ENCODE results near the gene TDRD6.
"Not testable (repeated sequence)": the region's sequence is repeated elsewhere in the genome, so short reads cannot be mapped to it uniquely, and the experiment has no call there.

Gene TDRD6, protein sequence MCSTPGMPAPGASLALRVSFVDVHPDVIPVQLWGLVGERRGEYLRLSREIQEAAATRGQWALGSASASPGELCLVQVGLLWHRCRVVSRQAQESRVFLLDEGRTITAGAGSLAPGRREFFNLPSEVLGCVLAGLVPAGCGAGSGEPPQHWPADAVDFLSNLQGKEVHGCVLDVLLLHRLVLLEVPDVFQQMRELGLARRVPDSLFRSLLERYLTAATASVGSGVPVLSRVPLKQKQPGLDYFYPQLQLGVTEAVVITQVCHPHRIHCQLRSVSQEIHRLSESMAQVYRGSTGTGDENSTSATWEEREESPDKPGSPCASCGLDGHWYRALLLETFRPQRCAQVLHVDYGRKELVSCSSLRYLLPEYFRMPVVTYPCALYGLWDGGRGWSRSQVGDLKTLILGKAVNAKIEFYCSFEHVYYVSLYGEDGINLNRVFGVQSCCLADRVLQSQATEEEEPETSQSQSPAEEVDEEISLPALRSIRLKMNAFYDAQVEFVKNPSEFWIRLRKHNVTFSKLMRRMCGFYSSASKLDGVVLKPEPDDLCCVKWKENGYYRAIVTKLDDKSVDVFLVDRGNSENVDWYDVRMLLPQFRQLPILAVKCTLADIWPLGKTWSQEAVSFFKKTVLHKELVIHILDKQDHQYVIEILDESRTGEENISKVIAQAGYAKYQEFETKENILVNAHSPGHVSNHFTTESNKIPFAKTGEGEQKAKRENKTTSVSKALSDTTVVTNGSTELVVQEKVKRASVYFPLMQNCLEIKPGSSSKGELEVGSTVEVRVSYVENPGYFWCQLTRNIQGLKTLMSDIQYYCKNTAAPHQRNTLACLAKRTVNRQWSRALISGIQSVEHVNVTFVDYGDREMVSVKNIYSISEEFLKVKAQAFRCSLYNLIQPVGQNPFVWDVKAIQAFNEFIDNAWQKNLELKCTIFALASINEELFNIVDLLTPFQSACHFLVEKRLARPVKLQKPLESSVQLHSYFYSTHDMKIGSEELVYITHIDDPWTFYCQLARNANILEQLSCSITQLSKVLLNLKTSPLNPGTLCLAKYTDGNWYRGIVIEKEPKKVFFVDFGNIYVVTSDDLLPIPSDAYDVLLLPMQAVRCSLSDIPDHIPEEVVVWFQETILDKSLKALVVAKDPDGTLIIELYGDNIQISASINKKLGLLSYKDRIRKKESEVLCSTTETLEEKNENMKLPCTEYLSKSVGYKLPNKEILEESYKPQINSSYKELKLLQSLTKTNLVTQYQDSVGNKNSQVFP (N-terminal part only)

DNA sequence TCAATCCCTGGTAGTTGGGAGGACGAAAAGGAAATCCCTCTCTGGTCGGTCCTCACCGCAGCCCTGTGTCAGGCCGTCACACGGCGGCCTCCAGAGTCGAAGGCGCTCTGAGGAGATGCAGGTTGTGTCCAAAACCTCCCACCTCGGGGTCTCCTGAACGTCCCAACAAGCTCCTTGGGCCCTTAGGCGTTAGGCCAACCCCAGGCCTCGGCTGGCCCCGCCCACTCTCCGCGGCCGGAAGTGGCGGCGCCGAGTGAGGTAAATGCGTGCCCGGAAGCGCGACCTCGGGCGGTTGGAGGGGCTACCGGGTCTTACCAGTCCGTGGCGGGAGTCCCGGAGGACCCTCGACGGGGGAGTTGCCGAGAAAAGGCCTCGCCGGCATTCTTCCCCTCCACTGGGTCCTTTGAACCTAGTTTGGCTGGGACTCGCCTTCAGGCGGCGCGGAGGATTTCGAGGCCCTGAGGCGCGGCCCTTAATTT, at the start of gene TDRD6:
TDRD6 (plus strand) TSS at position 267 of the 479 bp plus-strand sequence. CDS start 244 bp downstream, outside the sequence.
- no peak for DNase-seq

DNA sequence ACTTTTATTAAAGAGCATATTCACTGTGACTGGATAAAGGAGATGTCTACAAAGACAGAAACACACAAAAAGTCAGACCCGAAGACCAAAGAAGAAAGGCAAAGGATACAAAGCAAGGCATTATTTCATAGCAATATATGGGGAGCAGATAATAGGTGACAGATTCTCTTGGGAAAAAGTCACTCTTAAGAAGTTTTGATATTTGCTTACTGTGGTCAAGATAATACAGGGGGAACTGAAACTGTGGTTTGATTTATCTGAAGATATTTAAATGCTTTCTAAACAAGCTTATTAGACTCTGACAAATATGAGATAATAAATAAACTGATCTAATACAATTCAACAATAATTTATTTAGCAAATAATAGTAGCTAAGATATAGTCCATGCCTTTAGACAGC, 49.8 kb upstream of the TDRD6 start:
- DNase-seq: no peak

DNA sequence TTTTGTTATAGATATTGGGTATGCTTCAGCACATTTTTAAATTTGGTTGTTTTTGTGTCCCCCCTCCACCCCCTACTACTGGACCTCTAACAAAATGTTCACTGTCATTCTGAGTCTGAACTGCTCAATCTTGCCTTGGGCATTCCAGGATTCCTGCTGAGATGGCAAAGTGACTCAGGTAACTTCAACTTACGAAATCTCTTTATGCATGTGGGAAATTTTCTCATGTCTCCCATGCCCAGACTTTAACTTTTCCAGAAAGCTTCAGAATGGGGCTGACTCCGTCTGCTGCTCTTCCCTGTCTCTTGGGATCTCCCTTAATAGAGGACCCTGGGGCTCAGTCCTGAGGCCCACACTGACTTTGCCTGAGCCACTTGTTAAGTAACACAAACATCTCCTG, 49.0 kb upstream of the TDRD6 start:
- DNase-seq: no peak

DNA sequence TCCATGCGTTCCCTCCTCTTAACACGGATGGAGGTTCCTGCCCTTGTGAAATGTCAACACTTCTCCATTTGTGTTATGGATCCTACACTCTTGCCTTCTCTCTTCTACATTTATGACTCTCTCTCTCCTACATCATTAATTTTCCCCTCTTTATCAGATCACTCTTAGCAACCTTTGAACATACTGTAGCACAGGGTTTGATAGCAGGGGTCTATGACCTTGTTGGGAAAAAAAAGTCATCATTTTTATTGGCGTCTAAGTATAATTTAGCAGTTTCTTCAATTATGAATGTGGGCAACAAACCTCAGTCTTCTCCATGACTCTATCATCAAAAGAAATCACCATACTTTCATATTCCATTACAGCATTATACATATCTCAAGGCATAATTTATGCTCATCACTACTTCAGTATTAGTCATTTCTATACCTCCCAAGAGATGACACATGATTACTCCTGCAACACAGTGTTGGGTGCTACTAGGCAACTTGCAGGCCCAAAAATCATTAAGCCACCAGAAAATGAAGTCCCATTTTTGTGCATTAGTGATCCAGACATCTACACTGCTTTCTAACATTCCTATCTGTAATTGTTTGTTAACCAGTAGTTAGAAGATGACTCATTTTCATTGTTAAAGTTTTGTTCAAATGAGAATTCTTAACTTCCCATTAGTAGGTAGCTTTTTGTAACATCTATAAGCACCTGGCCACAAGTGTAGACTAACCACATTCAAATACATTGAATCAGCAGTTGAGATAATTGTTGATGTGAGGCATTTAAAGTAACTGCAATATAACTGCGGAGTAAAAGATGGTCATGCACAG, 44.5 kb upstream of the TDRD6 start:
- DNase-seq: no peak

DNA sequence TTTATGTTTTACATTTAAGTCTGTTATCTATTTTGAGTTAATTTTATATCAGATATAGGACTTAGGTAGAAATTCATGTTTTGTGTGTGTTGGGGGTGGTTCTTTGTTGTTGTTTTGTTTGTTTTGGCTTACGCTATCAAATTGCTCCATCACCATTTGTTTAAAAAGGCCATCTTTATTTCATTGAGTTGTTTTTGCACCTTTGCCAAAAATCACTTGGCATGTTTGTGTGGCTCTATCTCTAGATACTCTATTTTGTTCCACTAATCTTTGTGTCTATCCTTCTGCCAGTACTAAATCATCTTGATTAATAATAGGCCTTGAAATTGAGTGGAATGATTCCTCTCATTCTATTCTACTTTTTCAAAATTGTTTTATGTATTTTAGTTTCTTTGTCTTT, 42.4 kb upstream of the TDRD6 start:
- no peak for DNase-seq

DNA sequence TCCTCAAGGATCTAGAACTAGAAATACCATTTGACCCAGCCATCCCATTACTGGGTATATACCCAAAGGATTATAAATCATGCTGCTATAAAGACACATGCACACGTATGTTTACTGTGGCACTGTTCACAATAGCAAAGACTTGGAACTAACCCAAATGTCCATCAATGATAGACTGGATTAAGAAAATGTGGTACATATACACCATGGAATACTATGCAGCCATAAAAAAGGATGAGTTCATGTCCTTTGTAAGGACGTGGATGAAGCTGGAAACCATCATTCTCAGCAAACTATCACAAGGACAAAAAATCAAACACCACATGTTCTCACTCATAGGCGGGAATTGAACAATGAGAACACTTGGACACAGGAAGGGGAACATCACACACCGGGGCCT, 39.6 kb upstream of the TDRD6 start:
- DNase-seq: not testable (repeated sequence)

DNA sequence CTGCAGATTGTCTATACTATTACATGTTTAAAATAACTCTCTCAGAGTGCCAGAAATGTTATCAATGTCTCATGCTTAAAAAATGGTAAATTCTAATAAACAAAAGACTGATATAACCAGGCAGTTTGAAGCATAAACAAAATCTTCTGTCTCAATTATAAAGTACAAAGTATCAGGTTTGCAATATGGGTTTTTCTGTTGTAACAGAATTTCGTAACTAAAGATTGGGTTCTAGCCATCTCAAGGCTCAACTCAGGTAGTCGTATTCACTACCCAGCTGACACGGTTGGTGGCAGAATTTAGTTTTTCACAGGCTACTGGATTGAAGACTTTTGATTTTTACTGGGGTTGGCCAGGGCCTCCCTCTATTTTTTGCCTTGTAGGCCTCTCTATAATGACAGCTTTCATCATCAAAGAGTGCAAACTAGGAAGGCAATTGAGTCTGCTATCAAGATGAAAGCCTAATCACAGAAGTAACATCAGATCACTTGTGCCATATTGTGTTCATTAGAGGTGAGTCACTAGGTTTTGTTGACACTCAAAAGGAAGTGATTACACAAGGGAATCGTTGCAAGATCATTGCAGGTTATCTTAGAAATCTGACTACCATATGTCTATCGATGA, 38.7 kb upstream of the TDRD6 start:
- no peak for DNase-seq

DNA sequence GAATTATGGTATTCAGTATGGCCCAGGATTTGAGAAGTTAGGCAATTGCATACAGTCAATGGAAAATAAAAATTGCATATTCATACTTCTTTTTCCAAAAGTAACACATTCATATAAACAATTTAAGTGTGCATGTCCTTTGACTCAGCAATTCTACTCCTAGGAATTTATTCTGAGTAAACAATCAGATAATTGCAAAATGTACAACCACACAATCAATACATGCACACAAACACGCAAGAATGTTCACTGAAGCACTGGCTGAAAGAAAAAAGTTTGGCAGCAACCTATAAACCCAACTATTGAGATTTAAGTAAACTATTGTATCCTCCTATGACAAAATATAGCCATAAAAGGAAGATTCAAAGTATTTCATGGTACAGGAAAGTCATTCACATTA, 36.7 kb upstream of the TDRD6 start:
- DNase-seq: no peak

DNA sequence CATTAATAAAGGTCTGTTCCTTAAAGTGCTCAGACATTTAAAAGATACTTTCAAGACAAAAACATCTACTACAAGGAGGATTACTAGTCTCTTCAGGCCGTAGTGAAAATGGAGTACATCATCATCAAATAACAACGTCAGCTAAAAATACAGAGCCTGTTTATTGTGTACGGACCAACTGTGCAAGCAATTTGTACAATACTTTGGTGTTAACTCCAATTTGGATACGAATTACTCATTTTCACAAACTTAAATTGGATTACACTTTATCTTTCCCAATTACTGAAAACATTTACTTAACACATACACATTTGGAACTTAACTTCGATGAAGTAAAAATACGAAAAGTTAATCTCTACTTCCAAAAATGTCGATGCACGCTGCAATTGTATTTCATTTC, 35.9 kb upstream of the TDRD6 start:
- no peak for DNase-seq

DNA sequence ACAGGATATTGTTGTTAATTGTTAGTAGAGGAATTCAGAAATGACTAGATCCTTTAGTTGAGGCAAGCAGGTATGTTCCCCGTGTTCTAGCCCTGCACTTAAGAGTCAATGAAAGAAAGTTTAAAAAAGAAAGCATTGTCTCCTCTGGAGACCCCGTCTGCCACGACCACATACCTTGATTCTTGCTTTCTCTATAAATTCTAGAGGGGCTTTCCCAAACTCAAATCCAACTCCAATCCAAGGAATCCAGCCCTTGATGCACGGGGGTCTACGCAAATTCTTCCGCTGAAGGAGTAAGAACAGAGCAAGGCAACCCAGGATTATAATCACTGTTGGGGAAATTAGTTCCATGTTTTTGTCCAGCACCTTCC, 35.5 kb upstream of the TDRD6 start:
- DNase-seq: no peak

DNA sequence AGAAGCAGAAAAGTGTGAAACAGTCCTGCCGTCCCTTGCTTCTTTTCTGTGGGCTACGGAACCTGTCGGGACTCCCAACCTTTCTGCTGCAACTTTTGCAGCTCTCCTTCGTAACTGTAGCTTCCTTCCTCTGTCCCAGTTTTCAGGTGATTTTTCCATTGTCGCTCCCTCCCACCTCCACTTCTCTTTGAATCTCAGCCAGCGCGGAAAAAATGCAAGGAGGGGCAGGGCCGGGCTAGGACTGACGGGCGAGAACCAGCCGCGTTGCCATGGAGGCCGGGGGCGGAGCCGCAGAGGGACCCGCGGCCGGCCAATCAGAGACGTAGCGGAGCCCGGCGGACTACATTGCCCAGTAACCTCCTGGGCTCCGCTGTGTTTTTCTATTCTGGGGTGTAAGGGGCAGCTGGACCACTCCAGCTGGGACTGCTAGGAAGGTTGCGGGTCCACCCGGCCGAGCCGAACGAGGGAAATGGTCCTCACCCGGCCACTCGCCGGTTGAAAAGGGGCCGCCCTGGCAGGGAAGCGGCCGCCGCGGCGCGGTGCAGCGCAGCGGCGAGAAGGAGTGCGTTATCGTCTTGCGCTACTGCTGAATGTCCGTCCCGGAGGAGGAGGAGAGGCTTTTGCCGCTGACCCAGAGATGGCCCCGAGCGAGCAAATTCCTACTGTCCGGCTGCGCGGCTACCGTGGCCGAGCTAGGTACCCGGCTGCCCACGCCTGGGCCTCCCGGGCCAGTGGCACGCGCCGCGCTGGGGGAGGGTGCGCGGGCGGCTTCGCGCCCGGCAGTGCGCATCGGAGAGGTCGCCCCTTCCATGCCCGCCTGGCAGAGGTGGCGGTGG, 34.9 kb upstream of the TDRD6 start, which contains the start of the genes CYP39A1 and SLC25A27:
CYP39A1 (minus strand) TSS at position 216 of the 836 bp plus-strand sequence. CDS start 236 bp downstream, outside the sequence.
SLC25A27 (plus strand) TSS at position 373 of the 836 bp plus-strand sequence; CDS start at position 591, 218 bp downstream.
- DNase-seq: peak; percentile 57

DNA sequence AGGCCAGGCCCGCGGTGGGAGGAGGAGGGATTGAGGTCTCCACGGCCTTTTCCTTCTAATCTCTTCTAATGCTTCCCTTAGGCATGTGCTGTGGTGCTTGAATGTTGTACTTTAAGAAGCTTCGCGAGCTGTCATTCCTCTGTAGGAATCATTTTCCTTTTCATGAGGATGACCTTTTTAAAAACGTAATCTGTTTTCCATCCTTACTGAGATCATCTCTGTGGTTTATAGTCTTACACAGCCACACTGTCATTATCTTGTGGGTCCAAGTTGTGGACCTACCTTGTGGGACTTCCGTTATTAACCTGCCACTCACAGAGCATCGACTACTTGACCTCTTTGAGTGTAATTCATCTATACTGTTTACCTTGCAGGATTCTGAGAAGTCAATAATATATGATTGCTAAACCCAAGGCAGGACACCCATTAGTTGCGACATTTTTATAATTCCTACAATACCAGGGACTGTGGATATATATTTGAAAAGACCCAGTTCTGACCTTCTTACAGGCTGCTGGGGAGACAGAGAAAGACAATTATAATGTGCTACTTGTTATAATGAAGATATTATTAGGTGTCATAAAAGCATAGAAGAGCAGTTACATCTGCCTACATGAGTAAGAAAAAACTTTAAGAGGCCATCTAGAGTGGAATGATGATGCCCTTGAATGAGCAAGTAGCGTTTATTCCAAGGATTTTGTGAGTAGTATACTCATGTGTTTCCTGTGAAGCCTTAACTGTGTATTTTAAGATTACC, 34.1 kb upstream of the TDRD6 start:
- no peak for DNase-seq

DNA sequence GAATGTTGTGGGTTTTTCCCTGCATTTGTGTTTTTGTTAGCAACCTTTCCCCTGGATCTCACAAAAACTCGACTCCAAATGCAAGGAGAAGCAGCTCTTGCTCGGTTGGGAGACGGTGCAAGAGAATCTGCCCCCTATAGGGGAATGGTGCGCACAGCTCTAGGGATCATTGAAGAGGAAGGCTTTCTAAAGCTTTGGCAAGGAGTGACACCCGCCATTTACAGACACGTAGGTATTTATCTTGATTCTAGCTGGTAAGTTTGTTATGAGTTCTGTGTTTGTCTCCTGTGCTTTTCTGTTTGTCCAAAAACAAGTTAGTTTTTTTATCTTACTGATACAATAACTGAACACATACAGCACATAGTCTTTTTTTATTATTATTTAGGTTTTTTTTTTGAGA, 31.9 kb upstream of the TDRD6 start:
- DNase-seq: no peak

DNA sequence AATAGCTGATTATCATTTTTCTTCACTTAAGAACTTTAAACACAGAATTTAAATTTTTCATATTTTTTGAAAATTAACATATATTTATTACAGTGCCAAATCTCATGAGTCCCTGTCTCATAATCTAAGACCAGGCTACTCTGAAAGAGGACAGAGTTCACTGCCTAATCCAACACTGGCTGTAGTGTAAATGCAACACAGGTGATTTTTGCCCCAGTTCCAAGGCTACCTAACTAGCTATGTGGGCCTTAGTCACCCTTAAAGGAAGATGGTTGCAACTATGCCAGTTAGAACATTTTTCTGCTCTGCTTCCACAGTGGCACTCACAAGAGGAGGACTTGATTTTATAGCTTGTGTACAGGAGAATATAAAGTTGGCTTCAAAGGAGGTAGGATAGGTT, 30.0 kb upstream of the TDRD6 start:
- DNase-seq: no peak

DNA sequence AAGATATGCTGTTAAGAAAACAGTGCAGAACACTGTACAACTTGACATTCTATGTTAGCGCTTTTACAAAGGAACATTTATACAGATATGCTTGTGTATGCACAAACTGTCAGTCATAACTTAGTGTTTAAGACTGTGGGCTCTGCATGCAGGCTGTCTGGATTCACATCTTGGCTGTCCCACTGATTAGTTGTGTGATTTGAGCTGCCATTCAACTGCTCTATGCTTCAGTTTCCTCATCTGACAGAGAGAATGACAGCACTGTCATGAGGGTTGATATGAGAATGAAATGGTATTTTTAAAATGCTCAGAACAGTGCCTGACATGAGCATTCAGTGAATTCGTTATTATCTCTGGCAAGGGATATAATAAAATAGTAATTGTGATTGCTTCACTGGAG, 26.2 kb upstream of the TDRD6 start:
- DNase-seq: no peak

DNA sequence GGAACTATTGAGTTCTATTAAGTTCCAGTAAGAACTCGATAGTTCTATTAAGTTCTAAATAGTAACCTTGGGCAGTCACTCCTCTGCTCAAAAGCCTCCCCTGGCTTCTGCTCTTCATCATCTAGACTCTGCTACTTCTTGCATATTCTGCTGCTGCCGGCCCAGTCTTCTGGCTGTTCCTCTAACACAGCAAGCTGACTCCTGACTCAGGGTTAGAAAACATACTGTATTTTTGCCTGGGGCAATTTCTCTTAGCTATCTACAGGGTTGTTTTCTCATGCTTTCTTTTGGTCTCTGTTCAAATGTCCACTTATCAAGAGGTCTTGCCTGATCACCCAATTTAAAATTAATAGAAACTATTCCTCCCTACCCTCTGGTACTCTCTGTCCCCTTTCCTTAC, 20.3 kb upstream of the TDRD6 start:
- no peak for DNase-seq

DNA sequence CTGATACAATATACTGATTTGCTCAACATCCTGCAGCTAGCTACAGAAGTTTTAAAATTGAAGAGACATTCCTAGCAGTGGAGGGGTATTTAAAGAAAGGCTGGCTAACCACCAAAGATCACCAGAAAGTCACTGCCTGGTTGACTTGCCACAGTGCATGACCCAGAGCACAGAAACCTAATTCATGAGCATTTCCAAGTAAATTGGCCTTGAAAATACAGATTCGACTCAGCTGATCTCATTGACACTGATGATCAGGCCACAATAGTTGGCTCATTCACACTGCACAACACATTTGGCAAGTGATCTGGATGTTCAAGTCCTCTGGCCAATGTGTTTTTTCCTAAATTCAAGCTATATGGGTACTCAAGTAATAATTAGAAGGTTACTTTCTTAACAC, 13.3 kb upstream of the TDRD6 start:
- DNase-seq: no peak

DNA sequence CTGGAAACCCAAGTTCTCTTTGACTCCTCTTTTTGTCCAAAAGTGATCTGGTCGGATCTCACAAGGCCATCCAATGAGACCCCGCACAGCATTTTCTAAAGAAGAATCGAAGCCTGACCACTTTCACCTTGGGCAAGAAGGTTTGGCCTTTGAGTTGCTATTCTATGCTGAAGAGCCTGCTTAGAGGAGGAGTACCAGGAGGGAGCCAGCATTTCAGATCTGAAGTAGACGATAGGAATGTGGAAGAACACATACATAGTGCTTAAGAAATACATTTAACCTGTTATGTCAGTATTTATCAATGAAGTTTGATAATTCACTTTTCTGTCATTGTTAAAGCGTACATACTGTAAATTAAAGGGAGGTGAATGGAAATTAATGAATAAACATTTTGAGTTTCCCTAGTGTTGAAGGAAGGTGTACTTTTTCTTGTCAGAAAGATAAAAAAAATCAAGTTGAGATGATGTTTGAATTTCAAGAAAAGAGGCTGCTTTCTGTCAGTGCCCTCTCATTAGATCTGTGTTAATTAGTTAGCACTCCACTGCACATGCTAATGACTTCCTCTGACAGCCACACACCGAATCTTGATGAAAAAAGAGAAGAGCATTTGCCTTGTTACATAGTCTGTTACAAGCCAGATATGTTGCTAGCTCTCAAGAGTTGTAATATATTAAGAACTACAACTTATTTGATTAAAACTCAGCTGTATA, 10.9 kb upstream of the TDRD6 start:
- DNase-seq: no peak

DNA sequence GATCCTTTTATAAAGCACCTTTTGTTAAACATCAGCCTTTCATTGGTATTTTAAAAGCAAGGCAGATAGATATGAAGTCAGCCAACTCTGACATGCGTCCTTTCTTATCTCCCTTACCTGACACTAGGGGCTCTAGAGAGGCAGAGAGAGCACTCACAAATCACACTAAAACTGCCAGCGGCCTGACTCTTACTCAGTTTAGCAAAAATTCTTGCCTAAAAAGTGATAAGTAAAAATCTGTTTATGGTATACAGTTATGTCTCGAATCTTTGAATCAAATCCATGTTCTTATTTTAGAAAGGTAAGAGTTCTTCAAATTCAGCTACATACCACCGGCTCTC, 10.4 kb upstream of the TDRD6 start:
- DNase-seq: no peak

Measured in NCI-H446 treated with DMSO at 0.1 percent for 48 hours (cell line).